ENCODE results near the gene MEGF10.
"Not testable (repeated sequence)": the region's sequence is repeated elsewhere in the genome, so short reads cannot be mapped to it uniquely, and the experiment has no call there.

MEGF10 gene

DNA sequence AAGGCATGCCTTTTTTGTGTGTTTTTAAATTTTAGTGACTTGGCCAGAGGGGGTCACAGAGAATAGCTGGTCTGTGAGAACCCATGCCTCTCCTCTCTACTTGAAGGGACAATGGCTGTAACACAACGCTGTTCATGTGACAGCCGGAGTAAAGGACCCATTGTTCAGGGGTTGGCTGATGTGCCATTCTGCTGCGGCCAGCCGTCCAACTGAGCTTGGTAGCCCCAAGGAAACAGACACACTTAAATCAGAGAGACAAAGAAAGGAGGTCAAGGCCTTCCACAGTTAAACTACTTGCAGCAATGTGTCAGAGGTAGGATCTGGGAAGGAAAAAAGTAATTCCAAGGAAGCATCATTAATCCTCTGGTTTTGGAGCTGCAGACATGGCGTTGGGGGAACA is 8.1 kb downstream of the MEGF10 start:
- DNase-seq: no peak

DNA sequence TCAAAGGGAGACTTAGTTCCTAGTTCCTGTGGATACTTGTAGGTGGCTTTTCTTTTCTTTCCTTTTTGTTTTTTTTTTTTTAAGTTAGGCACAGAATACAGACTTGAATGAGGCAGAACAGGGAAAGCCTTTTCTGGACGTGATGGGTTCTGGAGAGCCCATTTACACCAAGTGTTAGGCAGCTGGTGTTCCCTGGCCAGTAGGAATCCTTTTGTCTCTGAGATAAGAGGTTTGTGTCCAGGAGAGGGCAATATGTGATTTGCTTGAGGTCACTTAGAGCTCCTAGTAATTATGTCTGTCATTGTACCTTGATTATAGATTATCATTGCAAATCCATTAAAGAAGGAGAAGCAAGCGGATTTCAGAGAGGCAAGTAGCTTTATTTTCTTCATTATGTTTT is 9.1 kb downstream of the MEGF10 start:
- DNase-seq: no peak

DNA sequence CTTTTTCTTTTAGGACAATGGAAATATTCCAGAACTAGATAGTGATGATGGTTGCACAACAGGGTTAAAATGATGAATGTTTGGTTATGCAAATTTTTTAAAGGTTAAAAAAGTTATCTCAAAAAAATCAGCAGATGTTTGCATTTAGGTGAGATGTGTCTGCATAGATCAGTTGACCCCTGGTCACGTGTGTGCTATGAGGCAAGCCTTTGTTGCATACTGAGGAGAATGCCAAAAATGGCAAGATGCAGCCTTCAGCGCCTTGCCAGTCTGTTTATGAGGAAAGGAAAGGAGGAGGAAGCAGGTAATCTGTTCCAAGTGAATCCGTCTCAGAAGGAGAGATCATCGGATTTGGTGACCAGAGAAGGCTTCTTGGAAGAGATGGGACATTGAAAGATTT is 11.9 kb downstream of the MEGF10 start:
- no peak for DNase-seq

DNA sequence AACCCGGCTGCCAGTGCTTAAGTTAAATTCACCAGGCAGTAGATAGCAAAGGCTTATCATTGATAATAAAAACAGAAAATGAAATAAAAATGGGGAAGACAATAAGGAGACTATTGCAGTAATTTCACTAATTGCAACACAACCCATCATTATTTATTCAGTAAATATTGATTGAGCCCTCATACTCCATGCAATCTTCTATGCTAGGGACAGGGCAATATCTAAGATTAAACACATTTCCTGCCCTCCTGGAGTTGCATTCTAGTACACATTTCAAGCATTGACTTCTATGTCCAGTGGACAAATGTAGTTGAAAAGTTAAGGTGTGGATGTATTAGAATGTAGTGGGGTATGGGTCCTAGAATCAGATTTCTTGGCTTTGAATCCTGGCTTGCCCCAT is 12.8 kb downstream of the MEGF10 start:
- DNase-seq: no peak

DNA sequence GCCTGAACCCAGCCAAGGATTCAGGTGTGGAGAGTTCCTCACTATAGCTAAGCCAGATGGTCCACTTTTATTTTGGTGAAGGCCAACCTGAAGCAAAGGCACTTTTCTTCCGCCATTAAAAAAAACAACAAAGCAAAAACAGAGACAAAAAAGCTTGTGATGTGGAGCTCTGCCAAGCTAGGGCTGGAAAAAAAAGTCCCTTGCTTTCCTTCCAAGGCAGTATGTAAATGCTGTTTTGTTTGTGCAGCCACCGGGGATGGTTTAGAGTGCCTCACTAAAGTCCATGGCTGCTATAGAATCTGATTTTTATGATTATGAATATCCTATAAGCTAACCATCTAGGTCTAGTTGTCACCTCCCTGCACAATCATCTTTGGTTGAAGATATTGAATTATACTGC is 14.9 kb downstream of the MEGF10 start:
- DNase-seq: no peak

DNA sequence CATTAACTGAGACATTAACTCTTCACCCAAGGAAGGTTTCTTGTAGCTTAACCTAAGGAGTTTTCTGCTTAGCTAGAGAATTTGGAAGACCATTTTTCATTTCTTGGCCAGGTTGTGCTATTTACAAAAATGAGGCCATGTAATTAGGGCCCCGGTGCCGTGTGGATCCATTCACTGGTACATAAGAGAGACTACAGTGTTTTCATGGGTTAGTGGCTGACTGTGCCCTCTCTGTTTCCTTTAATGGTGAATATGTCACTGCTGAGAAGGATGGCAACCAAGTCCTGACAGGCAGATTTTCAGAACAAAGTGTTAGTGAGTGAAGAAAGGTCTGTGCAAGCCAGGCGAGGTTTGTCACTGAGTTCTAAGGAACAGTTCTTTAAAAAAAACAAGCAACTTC is 15.4 kb downstream of the MEGF10 start:
- no peak for DNase-seq

DNA sequence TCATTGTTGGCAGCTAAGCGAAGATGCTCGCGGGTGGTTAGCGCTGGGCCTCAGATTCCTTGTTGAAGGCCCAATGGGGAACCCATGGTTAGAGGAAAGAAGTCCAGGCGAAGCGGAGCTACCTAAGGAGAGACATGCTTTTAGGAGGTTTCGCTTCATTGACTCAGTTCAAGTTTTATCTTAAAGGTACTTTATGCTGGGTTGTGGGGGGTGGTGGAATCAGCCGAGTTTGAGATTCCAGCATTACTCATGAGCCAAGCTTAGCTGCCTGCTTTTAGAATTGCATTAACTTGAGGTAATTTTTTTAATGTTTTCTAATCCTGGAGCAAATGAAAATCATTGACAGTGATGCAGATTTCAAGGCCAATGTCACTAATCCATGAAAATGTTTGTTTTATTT is 16.1 kb downstream of the MEGF10 start:
- no peak for DNase-seq

DNA sequence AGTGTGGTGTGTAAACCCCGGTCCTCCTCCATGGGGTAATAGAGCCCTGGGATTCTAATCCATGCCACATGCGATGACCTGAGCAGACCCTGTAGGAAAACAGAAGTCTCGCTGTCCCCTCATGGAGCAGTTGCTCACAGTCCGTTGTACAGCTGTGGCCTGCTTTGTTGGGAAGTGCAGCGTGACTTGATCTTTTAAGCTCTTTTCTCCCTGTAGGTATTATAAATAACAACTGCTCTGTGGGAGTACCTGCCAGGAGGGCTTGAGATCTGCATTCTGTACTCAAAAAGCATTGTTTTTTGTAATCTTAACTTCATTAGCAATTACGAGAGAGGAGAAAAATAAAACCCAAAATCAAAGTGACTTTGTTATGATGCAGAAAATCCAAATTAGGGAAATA is 17.3 kb downstream of the MEGF10 start:
- no peak for DNase-seq

DNA sequence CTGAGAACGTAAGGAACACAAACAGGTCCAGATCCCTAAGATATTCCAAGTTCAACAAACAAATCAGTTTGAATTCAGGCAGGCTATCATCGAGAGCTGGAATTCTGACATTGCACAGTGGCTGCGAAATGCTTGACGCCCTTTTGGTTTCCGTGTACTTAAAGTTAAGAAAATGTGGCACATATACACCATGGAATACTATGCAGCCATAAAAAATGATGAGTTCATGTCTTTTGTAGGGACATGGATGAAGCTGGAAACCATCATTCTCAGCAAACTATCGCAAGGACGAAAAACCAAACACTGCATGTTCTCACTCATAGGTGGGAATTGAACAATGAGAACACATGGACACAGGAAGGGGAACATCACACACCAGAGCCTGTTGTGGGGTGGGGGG is 17.7 kb downstream of the MEGF10 start:
- DNase-seq: not testable (repeated sequence)

DNA sequence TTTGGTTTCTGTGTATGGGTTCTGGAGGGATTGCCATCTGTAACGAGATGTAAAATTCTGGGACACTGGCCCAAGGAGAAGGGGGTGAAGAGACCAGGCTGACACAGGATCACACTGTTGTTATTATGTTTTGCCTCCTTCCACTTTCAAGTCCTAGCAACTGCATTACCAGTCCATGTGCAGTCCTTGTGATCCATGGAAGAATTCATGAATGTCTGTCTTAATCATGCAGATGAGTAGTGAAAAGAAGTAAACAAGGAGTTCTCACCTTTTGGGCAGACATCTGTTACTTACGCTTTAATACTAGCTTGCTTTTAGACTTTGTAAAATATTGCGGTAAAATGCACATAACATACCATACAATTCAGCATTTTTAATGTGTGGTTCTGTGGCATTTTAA is 18.3 kb downstream of the MEGF10 start:
- no peak for DNase-seq

DNA sequence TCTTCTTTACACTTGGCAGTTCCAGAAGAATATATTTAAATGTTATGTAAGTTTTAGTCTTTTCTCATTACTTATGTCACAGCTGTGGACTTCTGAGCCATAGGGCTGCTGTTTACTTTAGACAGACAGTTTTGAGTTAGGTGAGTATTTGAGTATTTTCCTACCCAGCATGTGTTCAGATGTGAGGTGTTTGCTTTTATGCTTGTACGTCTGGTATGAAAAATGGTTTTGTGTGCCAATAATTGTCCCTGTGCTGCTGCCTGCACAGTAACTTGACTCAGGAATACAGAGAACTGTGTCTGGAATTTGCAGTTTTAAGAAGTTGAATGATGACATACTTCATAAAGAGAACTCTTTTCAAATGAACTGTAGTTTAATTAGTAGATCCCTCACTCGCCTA is 20.8 kb downstream of the MEGF10 start:
- no peak for DNase-seq

DNA sequence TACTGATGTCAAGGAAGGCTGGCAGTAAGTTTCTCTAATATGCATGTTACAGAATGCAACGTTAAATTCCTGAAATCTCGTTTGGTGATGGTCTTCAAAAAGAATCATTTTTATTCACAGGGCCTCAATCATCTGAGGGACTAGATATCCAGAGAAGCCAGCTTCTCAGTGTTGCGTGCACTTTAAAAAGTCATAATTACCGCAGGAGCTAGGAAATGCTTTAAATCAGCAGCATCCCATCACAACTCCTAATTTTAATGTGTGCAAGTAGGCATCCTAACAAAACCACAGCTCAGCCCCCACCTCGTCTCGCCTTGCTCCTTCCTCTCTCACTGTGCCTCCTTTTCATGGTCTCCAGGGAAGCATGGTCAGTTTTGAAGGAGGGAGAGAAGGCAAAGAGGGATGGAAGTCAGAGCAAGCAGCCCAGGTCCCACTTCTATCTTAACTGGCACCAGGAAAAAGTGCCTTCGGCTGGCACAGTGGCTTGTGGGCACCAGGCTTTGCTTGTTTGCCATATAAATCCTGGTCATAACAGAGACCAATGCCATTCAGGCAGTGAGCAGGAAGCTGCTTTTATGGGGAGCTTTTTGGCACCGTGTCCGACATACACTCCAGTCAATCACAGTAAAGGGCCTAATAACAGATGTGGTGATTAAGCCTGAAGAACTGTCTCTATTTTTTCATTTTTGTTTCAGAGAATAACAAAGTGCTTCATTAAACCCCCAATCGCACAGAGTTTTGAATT is 21.4 kb downstream of the MEGF10 start:
- no peak for DNase-seq

DNA sequence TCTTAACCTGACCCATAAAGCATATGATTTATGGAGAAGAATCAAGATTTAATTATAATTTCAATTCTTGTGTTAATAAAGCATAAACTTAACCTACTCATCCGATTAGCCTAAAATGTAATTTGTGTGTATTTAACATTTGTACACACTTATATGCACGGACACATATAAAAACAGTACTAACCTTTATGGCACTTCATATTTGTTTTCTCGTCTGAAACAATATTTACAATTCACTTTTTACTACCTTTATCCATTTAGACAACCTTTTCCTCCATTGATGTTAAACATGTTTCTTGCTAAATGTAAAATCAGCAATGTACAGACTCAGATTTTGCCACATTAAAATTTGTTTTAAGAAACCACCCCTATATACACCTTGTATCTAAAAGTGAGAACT is 22.8 kb downstream of the MEGF10 start:
- DNase-seq: no peak

DNA sequence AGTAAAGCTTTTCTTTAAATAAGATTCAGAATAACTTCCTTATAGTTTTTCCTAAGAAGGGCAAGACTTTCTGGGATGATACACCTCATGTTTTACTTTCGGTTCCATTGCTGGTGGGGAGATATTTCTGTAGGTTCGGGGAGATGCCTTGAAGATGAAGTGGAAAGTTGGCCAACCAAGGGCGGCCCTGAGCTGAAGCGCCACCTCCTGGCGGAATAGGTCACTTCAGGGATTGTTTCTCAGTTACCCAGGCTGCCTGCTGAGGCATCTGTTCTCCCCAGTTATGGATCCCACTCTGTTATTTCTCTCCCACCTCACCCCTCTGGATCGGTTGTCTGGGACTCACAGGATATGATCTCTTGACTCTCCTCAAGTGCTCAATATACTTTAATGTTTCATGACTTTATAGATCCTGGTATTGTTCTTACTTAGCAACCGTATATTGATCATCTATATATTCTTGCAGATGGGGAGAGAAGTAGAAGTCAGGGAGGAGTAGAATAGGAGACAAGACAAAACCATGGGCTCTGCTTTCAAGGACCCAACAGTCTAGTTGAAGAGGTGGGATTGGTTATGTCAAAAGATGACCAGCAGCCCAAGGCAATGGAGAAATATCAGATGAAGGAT is 23.4 kb downstream of the MEGF10 start:
- peak; percentile 67 for DNase-seq

DNA sequence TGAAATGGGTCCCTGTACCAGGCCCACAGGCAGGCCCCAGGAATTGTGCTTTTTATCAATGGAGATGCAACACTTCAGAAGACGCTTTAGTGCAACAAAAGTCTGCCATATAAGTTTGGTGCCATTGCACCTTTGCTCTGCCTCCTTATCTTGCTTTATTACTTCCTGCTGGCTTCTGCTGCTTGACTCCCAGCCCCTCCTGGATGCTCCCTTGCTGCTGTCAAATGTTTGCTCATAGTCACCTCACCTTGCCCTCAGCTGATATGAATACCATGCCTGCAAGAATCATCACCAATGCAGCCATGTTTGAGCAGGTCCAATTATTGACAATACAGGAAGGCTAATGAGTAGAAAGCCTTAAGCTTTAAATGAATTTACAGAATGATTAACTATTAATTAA is 25.4 kb downstream of the MEGF10 start:
- DNase-seq: no peak

DNA sequence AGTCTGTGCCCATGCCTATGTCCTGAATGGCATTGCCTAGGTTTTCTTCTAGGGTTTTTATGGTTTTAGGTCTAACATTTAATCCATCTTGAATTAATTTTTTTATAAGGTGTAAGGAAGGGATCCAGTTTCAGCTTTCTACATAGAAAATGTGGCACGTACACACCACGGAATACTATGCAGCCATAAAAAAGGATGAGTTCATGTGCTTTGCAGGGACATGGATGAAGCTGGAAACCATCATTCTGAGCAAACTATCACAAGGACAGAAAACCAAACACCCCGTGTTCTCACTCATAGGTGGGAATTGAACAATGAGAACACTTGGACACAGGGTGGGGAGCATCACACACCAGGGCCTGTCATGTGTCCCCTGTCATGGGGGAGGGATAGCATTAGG is 26.8 kb downstream of the MEGF10 start:
- not testable (repeated sequence) for DNase-seq

DNA sequence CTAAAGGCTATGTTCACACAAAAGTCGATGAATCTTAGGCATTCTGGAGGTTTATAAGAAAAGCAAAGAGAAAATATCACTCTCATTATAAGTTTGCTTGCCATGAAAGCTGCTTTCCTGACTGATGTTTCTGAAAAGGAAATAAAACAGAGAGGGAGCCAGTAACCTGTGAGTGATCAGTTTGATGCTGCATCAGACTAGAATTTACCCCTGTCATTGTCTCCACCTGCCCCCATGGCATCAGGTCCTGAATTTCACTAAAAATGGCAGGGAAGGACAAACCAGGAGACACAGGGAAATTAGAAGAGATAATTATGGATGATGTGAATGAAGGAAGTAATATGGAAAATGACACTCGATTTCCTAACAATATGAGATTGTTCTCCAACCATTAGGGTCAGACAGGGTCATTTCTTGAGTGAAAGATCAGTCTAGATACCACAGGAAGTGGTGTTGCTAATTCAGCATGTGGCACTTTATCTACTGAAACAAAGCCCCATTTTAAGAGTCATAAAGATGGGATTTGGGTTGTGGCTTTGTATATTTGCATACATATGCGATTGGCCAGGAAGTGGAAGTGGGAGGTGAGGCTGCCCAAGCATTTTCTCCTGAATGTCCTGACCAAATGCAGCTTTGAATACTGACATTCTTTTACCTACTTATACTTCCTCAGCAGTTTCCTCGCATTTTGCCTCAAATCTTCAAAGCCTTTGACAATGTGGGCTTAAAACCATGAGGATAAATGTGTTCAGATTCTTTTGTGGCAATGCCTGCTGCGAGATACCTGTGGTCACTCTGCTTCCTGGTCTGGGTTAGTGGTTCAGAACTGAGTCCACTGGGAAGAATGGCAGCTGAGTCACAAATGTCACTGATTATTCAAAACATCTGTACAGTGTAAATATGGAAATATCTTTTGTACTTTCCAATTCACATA is 29.7 kb downstream of the MEGF10 start:
- no peak for DNase-seq

DNA sequence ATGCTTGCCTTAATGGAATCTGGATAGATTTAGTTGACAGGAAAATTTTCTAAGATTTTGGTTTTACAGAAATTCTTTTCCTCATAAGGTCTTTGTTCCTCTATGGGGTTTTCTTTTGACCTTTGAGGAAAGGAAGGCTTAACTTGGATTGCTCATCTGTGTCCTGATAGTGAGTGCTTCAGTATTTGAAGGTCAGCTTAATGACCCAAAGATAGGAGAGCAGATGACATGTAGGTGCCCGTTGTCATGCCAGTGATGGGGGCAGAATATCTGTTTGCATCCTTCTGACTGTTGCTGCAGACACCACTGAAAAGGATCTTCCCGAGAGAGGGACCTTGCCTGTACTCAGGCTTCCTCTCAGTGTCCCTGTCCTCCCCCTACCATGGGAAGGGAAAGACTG is 30.9 kb downstream of the MEGF10 start:
- no peak for DNase-seq

DNA sequence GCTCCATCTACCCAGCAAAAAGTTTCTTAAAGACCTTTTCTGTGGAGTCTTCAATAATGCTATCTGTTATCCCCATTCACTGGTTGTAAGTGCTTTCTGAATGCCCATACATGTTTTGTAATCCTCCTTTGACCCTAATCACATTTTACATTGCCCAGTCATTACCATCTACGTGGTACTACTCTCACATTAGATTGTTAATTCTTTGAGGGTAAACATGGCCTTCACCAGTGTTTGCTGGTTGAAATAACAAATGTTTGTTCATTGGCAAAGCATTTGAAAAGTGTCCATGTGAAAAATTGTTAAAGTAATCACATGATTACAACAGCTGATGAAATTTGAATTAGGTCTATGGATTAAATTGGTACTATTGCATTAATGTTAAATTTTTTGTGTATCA is 31.8 kb downstream of the MEGF10 start:
- DNase-seq: no peak

DNA sequence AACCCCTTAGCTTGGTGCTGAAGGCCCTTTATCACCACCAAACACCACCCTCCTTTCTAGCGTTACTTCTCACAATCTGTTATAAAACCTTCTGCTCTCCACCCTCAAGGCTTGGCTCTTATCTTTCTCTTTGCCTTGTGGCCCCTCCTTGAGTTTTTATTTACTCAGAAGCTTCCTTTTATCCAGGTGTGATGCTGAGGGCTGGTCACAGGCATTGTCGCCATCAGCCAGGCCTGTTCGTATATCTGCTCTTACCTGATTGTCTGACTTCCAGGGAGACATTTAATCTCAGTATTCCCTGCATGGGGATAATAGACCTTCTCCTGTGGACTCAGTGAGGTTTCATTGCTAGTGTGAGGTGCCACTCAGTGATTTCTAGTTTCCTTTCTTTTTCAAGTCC is 34.2 kb downstream of the MEGF10 start:
- no peak for DNase-seq

DNA sequence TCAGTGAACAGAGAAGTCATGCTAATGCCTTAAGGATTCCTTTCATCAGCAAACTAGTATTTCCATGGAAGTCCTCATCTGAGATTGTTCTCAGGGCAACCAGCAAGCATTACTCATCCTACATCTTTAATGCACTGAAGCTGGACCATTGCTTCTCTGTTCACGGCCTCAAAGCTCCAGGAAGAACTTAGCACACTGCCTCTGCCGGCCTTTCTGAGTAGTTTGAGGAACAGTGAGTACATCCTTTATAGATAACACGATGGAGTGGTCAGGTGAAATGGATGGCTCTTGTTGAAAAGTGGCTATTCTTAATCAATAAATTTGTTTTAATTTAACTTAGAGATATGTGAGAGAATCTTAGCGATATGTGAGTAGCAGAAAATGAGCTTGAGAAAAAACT is 35.8 kb downstream of the MEGF10 start:
- DNase-seq: no peak

DNA sequence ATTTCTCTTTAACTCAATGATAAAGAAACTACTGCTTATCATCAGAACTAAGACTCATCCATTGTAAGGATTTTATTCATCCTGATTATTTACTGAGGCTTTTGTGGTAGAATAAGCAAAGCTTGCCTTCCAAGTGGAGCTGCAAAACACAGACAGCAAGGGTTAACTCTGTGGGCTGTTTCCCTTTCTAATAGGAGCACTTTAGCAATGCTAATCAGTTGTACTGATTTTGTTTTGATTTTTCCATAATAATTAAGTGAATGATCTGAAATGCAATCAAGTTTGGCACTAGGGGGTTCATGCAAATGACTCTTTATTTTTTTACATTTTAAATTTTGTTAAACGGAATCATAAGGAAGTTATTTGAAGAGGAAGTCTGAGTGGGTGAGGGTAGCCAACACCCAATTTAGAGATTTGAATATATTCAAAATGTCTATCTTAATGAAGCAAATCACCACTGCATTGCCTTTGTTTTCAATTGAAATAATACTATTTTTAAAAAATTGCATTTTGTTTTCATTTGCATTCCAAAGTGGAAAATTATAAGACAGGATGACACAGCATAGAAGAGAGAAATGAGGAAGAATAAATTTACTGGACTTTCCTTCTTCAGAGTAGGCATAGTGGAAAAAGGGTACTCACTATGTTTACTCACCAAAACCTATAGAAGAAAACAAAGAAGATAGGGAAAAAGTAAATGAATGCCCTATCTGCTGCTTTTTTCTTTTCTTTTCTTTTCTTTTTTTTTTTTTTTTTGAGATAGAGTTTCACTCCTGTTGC is 36.6 kb downstream of the MEGF10 start:
- DNase-seq: no peak

DNA sequence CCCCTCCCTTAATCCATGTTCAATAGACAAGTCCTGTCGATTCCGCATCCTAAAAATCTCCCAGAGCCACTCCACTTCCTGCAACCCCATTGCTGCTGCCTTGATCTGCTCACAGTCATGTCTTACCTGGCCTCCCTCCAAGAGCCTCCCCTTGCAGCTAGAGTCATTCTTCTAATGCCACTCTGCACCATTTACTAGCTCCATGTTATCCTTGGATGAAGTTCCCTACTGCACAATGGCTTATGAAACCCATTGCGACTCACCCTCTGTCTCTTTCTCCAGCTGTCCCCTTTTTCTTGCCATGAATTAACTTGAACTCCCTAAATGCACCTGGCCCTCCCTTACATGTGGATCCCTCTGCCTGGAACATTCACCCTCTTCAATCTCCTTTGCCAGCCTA is 39.5 kb downstream of the MEGF10 start:
- DNase-seq: no peak

Data from activated T-cell treated with anti-CD3 and anti-CD28 coated beads, Interleukin-2, amount 50 U/mL, for 1 hour (primary cell).